ENCODE results near the gene ARL10.
A peak's percentile ranks its signal among the peaks of the same experiment; 100 is the strongest.

ARL10 gene

GRCh38 chr5:176365351-176366231 is at the start of gene ARL10:
Gene ARL10, plus strand, starts transcription at chr5:176365487. Its CDS starts 77 bp downstream, at chr5:176365564.
- DNase-seq (ENCODE audit: low spot score) = peak; percentile 63

GRCh38 chr5:176317534-176318374 is 47.5 kb upstream of the ARL10 start:
- no peak for DNase-seq (ENCODE audit: low spot score)

- no peak for DNase-seq (ENCODE audit: low spot score)
Observed at GRCh38 chr5:176319827-176320554, 45.3 kb upstream of the ARL10 start.

GRCh38 chr5:176320577-176320976 is 44.7 kb upstream of the ARL10 start:
- no peak for DNase-seq (ENCODE audit: low spot score)

- DNase-seq (ENCODE audit: low spot score) = no peak
Observed at GRCh38 chr5:176334031-176334770, 31.1 kb upstream of the ARL10 start.

GRCh38 chr5:176337913-176338312 is 27.4 kb upstream of the ARL10 start:
- no peak for DNase-seq (ENCODE audit: low spot score)

- no peak for DNase-seq (ENCODE audit: low spot score)
Observed at GRCh38 chr5:176339304-176339703, 26.0 kb upstream of the ARL10 start.

- DNase-seq (ENCODE audit: low spot score) = no peak
Observed at GRCh38 chr5:176341325-176342157, 23.7 kb upstream of the ARL10 start.

GRCh38 chr5:176342158-176342483 is 23.2 kb upstream of the ARL10 start:
- DNase-seq (ENCODE audit: low spot score) = no peak

GRCh38 chr5:176342766-176343458 is 22.4 kb upstream of the ARL10 start:
- no peak for DNase-seq (ENCODE audit: low spot score)

- DNase-seq (ENCODE audit: low spot score) = no peak
Observed at GRCh38 chr5:176350416-176350815, 14.9 kb upstream of the ARL10 start.

GRCh38 chr5:176352116-176352878 is 13.0 kb upstream of the ARL10 start:
- DNase-seq (ENCODE audit: low spot score) = no peak

GRCh38 chr5:176353533-176353932 is 11.8 kb upstream of the ARL10 start:
- DNase-seq (ENCODE audit: low spot score) = no peak

- no peak for DNase-seq (ENCODE audit: low spot score)
Observed at GRCh38 chr5:176355400-176356178, 9.7 kb upstream of the ARL10 start.

GRCh38 chr5:176356179-176356566 is 9.1 kb upstream of the ARL10 start:
- DNase-seq (ENCODE audit: low spot score) = no peak

- no peak for DNase-seq (ENCODE audit: low spot score)
Observed at GRCh38 chr5:176359658-176360057, 5.6 kb upstream of the ARL10 start.

- no peak for DNase-seq (ENCODE audit: low spot score)
Observed at GRCh38 chr5:176360894-176361436, 4.3 kb upstream of the ARL10 start.

All from HuH-7.5 (cell line).